Keratinocyte (primary cell): ENCODE measurements around the gene NOD2. TPM values are rescaled to one million over a fixed set of nuclear protein-coding genes. Genes with fewer than 3 reads are reported as not detected.

ENCODE experiments used
- DNase-seq: peaks from one replicate; pipeline ENCODE4 v3.0.0-alpha.2; 2011; ENCODE audit warnings: low read depth, missing footprints, low spot score
- FAIRE-seq: peaks from 2 replicates; lab custom pipeline; 2011; peaks lifted over from hg19 to GRCh38; lab: Jason Lieb, UNC
- H2AFZ ChIP-seq: 2 replicates; pipeline ENCODE4 v1.6.0; 2012; ENCODE audit warnings: low read length, control low read depth, inconsistent platforms; ENCODE audit not compliant: control insufficient read depth
- H3K27ac ChIP-seq: 2 replicates; pipeline ENCODE4 v1.5.1; 2011; ENCODE audit warnings: low read length; ENCODE audit not compliant: control insufficient read depth, insufficient read depth
- H3K27me3 ChIP-seq: 3 replicates; pipeline ENCODE4 v1.6.0; 2011; ENCODE audit warnings: low read length; ENCODE audit not compliant: control insufficient read depth, insufficient read depth; ENCODE audit errors: extremely low read depth
- H3K36me3 ChIP-seq, 2 experiments: 2 replicates in 1 of 2; 3 replicates in 1 of 2; pipeline ENCODE4 v1.5.1; 2011; ENCODE audit warnings: low read length in 2 of 2, mild to moderate bottlenecking in 1 of 2; ENCODE audit not compliant: control insufficient read depth in 2 of 2, insufficient read depth in 2 of 2; ENCODE audit errors: extremely low read depth in 1 of 2
- H3K4me1 ChIP-seq: 3 replicates; pipeline ENCODE4 v1.5.1; 2011; ENCODE audit warnings: low read length; ENCODE audit not compliant: control insufficient read depth, insufficient read depth; ENCODE audit errors: extremely low read depth
- H3K4me2 ChIP-seq: 3 replicates; pipeline ENCODE4 v1.6.0; 2011; ENCODE audit warnings: low read depth, low read length; ENCODE audit not compliant: control insufficient read depth, insufficient read depth; ENCODE audit errors: extremely low read depth
- H3K4me3 ChIP-seq, 3 experiments: fragments of 200-600 bp in 1 of 3; sonication (generic) in 1 of 3; 2 replicates in 2 of 3; 3 replicates in 1 of 3; pipeline ENCODE4 v1.5.1; 2011 to 2016; ENCODE audit warnings: low read length in 3 of 3, mild to moderate bottlenecking in 3 of 3, control low read depth in 2 of 3, inconsistent platforms in 1 of 3, low read depth in 1 of 3, mixed read lengths in 1 of 3, mixed run types in 1 of 3, moderate library complexity in 1 of 3; ENCODE audit not compliant: control insufficient read depth in 2 of 3, insufficient read depth in 2 of 3; ENCODE audit errors: extremely low read depth in 1 of 3
- H3K79me2 ChIP-seq: 2 replicates; pipeline ENCODE4 v1.6.0; 2012; ENCODE audit warnings: low read length; ENCODE audit not compliant: control insufficient read depth, insufficient read depth
- H3K9ac ChIP-seq: 3 replicates; pipeline ENCODE4 v1.6.0; 2011; ENCODE audit warnings: low read length; ENCODE audit not compliant: control insufficient read depth, insufficient read depth; ENCODE audit errors: extremely low read depth
- H3K9me1 ChIP-seq: 3 replicates; pipeline ENCODE4 v1.6.0; 2011; ENCODE audit warnings: low read length; ENCODE audit not compliant: control insufficient read depth, insufficient read depth; ENCODE audit errors: extremely low read depth
- H3K9me3 ChIP-seq: 2 replicates; pipeline ENCODE4 v1.5.1; 2012; ENCODE audit warnings: low read depth, low read length; ENCODE audit not compliant: control insufficient read depth
- H4K20me1 ChIP-seq: 3 replicates; pipeline ENCODE4 v1.6.0; 2011; ENCODE audit warnings: low read length; ENCODE audit not compliant: control insufficient read depth, insufficient read depth; ENCODE audit errors: extremely low read depth
- EZH2 ChIP-seq: IDR thresholded peaks from one replicate; pipeline ENCODE4 v1.6.1; 2012; ENCODE audit warnings: inconsistent platforms, mild to moderate bottlenecking, low read length, moderate library complexity
- dilution Hi-C: fragments of 300-500 bp; cut with MboI; formaldehyde crosslinking; loops from one replicate; pipeline ENCODE4 v1.7.0; 2020; ENCODE audit warnings: low sequenced_read_pairs; ENCODE audit not compliant: extremely low pct_ligation_motif_present
- polyA plus RNA-seq, 5 experiments: library from polyadenylated mRNA; depleted of rRNA in 3 of 5; stranded (reverse) in 3 of 5; stranded (forward) in 1 of 5; unstranded in 1 of 5; fragments of >200 nt; gene quantifications; 1 replicate in 1 of 5; 2 replicates in 3 of 5; 3 replicates in 1 of 5; pipeline versions ENCODE4 v1.2.1 to v1.2.3, GENCODE V29; 2011 to 2012; ENCODE audit warnings: missing spikeins in 2 of 5, low read depth in 1 of 5, low replicate concordance in 1 of 5
- TF ChIP-seq, protein P1 (sequence below), 3 experiments: IDR thresholded peaks in 1 of 3; conservative IDR thresholded peaks in 1 of 3; optimal IDR thresholded peaks in 1 of 3; 2 replicates in 2 of 3; 3 replicates in 1 of 3; pipeline versions ENCODE3 to v1.5.1; 2011; ENCODE audit warnings: low read length in 3 of 3, mild to moderate bottlenecking in 3 of 3, moderate library complexity in 2 of 3, control low read depth in 1 of 3, inconsistent platforms in 1 of 3; ENCODE audit not compliant: insufficient read depth in 2 of 3; ENCODE audit errors: extremely low read depth in 1 of 3

NOD2 gene
- polyA plus RNA-seq, 1 donor (not counting 4 experiments of a cell fraction or from before 2014, with no cell fraction given), result 0.80 TPM

DNA sequence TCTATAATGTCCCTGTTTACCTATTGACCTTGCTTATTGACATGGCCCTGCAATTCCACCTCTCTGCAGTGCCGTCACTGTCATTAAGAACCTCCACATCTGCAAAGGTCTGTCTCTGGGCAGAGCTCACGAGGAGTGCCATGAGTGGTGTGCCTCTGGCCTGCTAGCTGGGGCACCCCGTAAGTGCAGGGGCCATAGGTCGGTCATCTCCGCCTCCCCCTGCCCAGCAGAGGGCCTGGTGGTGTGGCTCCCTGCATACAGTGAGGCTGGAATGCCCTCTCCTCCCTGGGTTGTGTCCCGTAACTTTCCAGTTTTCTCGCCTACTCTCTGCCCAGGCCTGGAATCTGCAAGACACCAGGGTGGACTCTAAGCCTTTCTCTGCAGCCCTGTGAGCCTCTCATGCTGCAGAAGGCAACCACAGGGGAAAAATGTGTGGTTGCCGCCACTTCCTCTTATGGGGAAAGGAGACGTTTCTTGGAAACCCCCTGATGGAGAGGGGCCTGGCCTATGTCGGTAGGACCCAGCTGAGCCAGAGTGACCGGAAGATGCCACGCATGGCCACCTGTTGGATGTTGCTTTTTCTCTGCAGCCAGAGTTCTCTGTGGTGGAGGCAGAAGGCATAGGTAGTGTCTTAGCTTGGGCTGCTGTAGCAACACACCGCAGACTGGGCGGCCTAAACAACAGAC, 9.6 kb upstream of the NOD2 start:
- Histone ChIP-seq H3K9ac (no peak overlapping the region), H4K20me1 (no peaks in the 10 kb centered on the region), H3K4me3 (no peak overlapping the region), H3K4me2 (no peak overlapping the region), H3K79me2 (no peaks in the 10 kb centered on the region), H3K9me3 (no peaks in the 10 kb centered on the region), H3K36me3 (no peaks in the 10 kb centered on the region), H2AFZ (no peak overlapping the region), H3K27me3 (no peaks in the 10 kb centered on the region), H3K4me1 (no peaks in the 10 kb centered on the region), H3K9me1 (no peaks in the 10 kb centered on the region), H3K27ac (no peak overlapping the region)
- DNase-seq (no peak), FAIRE-seq (no peak)
- dilution Hi-C loops, result no loop called here
- TF ChIP-seq, protein P1, sequence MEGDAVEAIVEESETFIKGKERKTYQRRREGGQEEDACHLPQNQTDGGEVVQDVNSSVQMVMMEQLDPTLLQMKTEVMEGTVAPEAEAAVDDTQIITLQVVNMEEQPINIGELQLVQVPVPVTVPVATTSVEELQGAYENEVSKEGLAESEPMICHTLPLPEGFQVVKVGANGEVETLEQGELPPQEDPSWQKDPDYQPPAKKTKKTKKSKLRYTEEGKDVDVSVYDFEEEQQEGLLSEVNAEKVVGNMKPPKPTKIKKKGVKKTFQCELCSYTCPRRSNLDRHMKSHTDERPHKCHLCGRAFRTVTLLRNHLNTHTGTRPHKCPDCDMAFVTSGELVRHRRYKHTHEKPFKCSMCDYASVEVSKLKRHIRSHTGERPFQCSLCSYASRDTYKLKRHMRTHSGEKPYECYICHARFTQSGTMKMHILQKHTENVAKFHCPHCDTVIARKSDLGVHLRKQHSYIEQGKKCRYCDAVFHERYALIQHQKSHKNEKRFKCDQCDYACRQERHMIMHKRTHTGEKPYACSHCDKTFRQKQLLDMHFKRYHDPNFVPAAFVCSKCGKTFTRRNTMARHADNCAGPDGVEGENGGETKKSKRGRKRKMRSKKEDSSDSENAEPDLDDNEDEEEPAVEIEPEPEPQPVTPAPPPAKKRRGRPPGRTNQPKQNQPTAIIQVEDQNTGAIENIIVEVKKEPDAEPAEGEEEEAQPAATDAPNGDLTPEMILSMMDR (optimal IDR thresholded peaks at IDR 0.05 in 1 of 3, IDR thresholded peaks at IDR 0.05 in 1 of 3, conservative IDR thresholded peaks at IDR 0.05 in 1 of 3; ENCODE audit: extremely low read depth in 1 of 3, insufficient read depth in 2 of 3, low read length in 3 of 3), result no peak
- TF ChIP-seq EZH2, result no peak

DNA sequence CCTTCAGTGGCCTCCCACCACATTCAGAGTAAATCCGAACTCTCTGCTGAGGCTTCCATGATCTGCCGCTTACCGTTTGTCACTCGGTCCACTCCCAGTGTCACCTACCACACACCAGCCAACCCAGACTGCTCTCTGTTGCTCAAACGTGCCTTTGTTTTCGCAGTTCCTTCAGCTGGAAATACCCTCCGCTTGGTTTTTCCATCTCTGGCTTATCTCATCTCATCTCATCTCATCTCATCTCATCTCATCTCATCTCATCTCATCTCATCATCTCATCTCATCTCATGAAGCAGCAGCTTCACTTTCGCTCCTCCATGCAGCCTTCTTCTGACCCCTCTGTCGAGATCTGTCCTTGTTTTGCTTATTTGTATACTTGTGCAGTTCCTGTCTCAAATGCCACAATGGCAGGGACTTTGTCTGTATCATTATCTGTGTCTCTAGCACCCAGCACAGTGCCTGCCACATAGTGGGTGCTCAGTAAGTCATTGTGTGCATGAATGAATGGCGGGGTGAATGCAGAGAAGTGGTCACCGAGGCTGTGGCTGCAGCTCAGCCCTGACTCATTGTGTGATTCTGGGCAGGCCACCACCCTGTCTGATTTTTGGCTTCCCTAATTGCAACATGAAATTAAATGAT, 8.5 kb upstream of the NOD2 start:
- Histone ChIP-seq H3K4me3 (no peak overlapping the region), H3K9me3 (no peaks in the 10 kb centered on the region), H3K9me1 (no peaks in the 10 kb centered on the region), H3K36me3 (no peaks in the 10 kb centered on the region), H2AFZ (no peak overlapping the region), H3K9ac (no peak overlapping the region), H3K4me2 (no peak overlapping the region), H3K4me1 (no peaks in the 10 kb centered on the region), H3K27me3 (no peaks in the 10 kb centered on the region), H3K27ac (no peak overlapping the region), H4K20me1 (no peaks in the 10 kb centered on the region), H3K79me2 (no peaks in the 10 kb centered on the region)
- DNase-seq, result no peak
- no peak for FAIRE-seq
- no peak for TF ChIP-seq EZH2
- TF ChIP-seq, protein P1 (optimal IDR thresholded peaks at IDR 0.05 in 1 of 3, IDR thresholded peaks at IDR 0.05 in 1 of 3, conservative IDR thresholded peaks at IDR 0.05 in 1 of 3; ENCODE audit: extremely low read depth in 1 of 3, insufficient read depth in 2 of 3, low read length in 3 of 3), result no peak
- dilution Hi-C loops, result no loop called here
